K562 (cell line): ENCODE data around the gene DNASE1L3. TPM values are rescaled to one million over a fixed set of nuclear protein-coding genes. Genes with fewer than 3 reads are reported as not detected.

ENCODE experiments used
- HDAC2 ChIP-seq: fragments of 450-650 bp; IDR thresholded peaks from 2 replicates; pipeline ENCODE4 v1.6.1; 2016; ENCODE audit warnings: mild to moderate bottlenecking
- HDAC8 ChIP-seq: fragments of 450-650 bp; IDR thresholded peaks from 2 replicates; pipeline ENCODE4 v1.6.1; 2016; ENCODE audit warnings: mild to moderate bottlenecking, missing genetic modification characterization, moderate library complexity, missing compliant biosample characterization
- MTF1 ChIP-seq: fragments of 250-450 bp; sonication (Bioruptor Pico); IDR thresholded peaks from 2 replicates; pipeline ENCODE4 v1.9.0; 2021; ENCODE audit warnings: moderate library complexity, mild to moderate bottlenecking, inconsistent platforms, borderline replicate concordance
- PHF20 ChIP-seq: fragments of 450-650 bp; IDR thresholded peaks from 2 replicates; pipeline ENCODE4 v1.6.1; 2018; ENCODE audit not compliant: partially characterized antibody
- POLR2B ChIP-seq: fragments of 450-650 bp; IDR thresholded peaks from 2 replicates; pipeline ENCODE4 v1.6.1; 2018; ENCODE audit warnings: low read depth; ENCODE audit not compliant: partially characterized antibody
- POLR2G ChIP-seq: fragments of 200-400 bp; formaldehyde crosslinking; IDR thresholded peaks from 2 replicates; pipeline ENCODE4 v1.6.1; 2017; ENCODE audit warnings: low read depth, mild to moderate bottlenecking, antibody characterized with exemption, low read length, moderate library complexity
- TEAD2 ChIP-seq: fragments of 450-650 bp; IDR thresholded peaks from 2 replicates; pipeline ENCODE4 v1.6.1; 2016; ENCODE audit warnings: missing genetic modification characterization, control low read depth, missing compliant biosample characterization
- ZBTB8A ChIP-seq: fragments of 450-650 bp; IDR thresholded peaks from 2 replicates; pipeline ENCODE4 v1.6.1; 2018; ENCODE audit warnings: mild to moderate bottlenecking, moderate library complexity; ENCODE audit not compliant: partially characterized antibody
- ZFX ChIP-seq: sonication (generic); formaldehyde crosslinking; IDR thresholded peaks from 2 replicates; pipeline ENCODE4 v1.8.0; 2022; ENCODE audit warnings: mild to moderate bottlenecking, missing genetic modification reagents, moderate library complexity
- polyA plus RNA-seq, 8 experiments: library from polyadenylated mRNA; depleted of rRNA in 4 of 8; stranded (reverse) in 5 of 8; unstranded in 3 of 8; fragments of >200 nt; fragmentation: Nextera tagmentation in 2 of 8; fragmentation: Illumina TruSeq in 1 of 8; extraction: Ambion mirVana in 2 of 8; extraction: Trizol in 1 of 8; gene quantifications; 2 replicates each; pipeline versions ENCODE4 v1.2.1 to v1.2.3, GENCODE V29; 2011 to 2014; ENCODE audit warnings: inconsistent platforms in 1 of 8, missing spikeins in 1 of 8
- total RNA-seq, 7 experiments: library from RNA; depleted of rRNA in 6 of 7; stranded (reverse); fragments of >200 nt in 6 of 7; fragmentation: Illumina TruSeq in 2 of 7; extraction: Trizol in 2 of 7; gene quantifications; 2 replicates each; pipeline versions ENCODE4 v1.2.1 to v1.2.3, GENCODE V29; 2011 to 2021; ENCODE audit warnings: low replicate concordance in 1 of 7
- TF ChIP-seq, protein P1 (sequence below): fragments of 250-450 bp; sonication (Bioruptor Pico); IDR thresholded peaks from 2 replicates; pipeline ENCODE4 v1.5.0; 2021; ENCODE audit warnings: mild to moderate bottlenecking, borderline replicate concordance
- TF ChIP-seq, protein P2 (sequence below): IDR thresholded peaks from 3 replicates; pipeline ENCODE4 v1.6.1; 2011; ENCODE audit warnings: borderline replicate concordance, mild to moderate bottlenecking; ENCODE audit not compliant: insufficient read length, insufficient read depth
- TF ChIP-seq, protein P3 (sequence below), 2 experiments: fragments of 450-650 bp in 1 of 2; sonication (generic) in 1 of 2; formaldehyde crosslinking in 1 of 2; IDR thresholded peaks; 2 replicates each; pipeline versions ENCODE4 v1.7.1 to v1.9.0; 2016 to 2022; ENCODE audit warnings: inconsistent platforms in 1 of 2, mild to moderate bottlenecking in 1 of 2, missing genetic modification reagents in 1 of 2

DNASE1L3 gene
- total and polyA plus RNA-seq, 9 of the 15 experiments (the other 6 are each of a cell fraction or from before 2014, with no cell fraction given), result 0.06 TPM; not detected in 8

DNA sequence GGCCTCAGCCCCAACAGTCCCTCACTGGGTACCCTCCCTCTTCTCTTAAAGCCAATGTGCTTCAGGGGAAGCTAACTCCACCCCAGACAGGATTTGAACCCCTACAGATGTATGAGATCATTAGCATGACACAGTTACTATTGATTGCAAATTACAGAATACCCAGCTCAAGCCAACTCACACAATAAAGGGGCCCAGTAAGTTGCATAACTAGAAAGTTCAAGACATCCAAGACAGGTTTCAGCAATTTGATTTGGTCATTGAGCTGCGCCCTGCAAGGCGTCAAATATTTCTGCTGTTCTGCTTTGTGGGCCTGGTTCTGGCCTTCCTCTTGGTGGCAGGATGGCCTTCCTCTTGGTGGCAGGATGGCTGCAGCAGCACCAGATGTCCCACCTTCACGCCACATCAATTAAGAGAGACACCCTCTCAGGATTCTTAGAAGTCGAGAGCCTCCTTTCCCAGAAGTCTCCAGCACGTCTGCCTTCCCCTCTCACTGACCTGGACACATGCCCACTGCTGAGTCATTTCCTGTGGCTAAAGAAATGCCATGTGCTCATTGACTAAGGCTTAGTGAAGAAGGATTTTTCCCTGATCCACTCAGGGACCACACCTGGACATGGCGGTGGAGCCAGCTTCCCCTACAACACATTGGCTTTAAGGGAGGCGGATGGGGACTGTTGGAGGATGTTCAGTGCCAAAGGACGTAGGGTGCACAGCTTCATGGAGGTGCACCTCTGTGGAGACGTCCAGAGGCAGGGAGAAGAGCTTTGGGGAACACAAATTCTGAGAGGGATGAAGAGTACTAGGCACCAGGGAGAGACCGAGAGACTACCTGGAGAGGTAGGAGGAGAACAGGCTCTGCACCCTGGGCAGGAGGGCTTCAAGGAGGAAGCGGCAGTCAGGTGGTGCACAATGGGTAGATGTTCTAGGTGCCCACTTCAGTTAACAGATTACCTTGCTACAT, 49.1 kb downstream of the DNASE1L3 start (continued):
- TF ChIP-seq POLR2B, result peak; percentile 46
- TF ChIP-seq HDAC2, result peak; percentile 83
- TF ChIP-seq, protein P1, sequence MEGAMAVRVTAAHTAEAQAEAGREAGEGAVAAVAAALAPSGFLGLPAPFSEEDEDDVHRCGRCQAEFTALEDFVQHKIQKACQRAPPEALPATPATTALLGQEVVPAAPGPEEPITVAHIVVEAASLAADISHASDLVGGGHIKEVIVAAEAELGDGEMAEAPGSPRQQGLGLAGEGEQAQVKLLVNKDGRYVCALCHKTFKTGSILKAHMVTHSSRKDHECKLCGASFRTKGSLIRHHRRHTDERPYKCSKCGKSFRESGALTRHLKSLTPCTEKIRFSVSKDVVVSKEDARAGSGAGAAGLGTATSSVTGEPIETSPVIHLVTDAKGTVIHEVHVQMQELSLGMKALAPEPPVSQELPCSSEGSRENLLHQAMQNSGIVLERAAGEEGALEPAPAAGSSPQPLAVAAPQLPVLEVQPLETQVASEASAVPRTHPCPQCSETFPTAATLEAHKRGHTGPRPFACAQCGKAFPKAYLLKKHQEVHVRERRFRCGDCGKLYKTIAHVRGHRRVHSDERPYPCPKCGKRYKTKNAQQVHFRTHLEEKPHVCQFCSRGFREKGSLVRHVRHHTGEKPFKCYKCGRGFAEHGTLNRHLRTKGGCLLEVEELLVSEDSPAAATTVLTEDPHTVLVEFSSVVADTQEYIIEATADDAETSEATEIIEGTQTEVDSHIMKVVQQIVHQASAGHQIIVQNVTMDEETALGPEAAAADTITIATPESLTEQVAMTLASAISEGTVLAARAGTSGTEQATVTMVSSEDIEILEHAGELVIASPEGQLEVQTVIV, result no peak
- TF ChIP-seq, protein P2, sequence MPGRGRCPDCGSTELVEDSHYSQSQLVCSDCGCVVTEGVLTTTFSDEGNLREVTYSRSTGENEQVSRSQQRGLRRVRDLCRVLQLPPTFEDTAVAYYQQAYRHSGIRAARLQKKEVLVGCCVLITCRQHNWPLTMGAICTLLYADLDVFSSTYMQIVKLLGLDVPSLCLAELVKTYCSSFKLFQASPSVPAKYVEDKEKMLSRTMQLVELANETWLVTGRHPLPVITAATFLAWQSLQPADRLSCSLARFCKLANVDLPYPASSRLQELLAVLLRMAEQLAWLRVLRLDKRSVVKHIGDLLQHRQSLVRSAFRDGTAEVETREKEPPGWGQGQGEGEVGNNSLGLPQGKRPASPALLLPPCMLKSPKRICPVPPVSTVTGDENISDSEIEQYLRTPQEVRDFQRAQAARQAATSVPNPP, result no peak
- TF ChIP-seq ZBTB8A, result no peak
- TF ChIP-seq, protein P3, sequence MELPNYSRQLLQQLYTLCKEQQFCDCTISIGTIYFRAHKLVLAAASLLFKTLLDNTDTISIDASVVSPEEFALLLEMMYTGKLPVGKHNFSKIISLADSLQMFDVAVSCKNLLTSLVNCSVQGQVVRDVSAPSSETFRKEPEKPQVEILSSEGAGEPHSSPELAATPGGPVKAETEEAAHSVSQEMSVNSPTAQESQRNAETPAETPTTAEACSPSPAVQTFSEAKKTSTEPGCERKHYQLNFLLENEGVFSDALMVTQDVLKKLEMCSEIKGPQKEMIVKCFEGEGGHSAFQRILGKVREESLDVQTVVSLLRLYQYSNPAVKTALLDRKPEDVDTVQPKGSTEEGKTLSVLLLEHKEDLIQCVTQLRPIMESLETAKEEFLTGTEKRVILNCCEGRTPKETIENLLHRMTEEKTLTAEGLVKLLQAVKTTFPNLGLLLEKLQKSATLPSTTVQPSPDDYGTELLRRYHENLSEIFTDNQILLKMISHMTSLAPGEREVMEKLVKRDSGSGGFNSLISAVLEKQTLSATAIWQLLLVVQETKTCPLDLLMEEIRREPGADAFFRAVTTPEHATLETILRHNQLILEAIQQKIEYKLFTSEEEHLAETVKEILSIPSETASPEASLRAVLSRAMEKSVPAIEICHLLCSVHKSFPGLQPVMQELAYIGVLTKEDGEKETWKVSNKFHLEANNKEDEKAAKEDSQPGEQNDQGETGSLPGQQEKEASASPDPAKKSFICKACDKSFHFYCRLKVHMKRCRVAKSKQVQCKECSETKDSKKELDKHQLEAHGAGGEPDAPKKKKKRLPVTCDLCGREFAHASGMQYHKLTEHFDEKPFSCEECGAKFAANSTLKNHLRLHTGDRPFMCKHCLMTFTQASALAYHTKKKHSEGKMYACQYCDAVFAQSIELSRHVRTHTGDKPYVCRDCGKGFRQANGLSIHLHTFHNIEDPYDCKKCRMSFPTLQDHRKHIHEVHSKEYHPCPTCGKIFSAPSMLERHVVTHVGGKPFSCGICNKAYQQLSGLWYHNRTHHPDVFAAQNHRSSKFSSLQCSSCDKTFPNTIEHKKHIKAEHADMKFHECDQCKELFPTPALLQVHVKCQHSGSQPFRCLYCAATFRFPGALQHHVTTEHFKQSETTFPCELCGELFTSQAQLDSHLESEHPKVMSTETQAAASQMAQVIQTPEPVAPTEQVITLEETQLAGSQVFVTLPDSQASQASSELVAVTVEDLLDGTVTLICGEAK (IDR thresholded peaks at IDR 0.05), result no peak
- TF ChIP-seq, protein P3 (CRISPR knock-in tag; IDR thresholded peaks at IDR 0.05), result no peak
- no peak for TF ChIP-seq MTF1 (CRISPR knock-in tag)
- no peak for TF ChIP-seq PHF20
- TF ChIP-seq POLR2G, result no peak
- no peak for TF ChIP-seq ZFX (CRISPR knock-in tag)
- TF ChIP-seq TEAD2, result 0 out of 2 replicates have a peak, but pooled peaks have one; percentile 28
- TF ChIP-seq HDAC8 (tag), result no peak
